Endothelial cell of umbilical vein (primary cell): ENCODE data around the gene CLEC4A. TPM values are rescaled to one million over a fixed set of nuclear protein-coding genes. Genes with fewer than 3 reads are reported as not detected.

Experiments used
- BruUV-seq: library from RNA; stranded (reverse); fragments of 400-500 nt; replicated peaks from 2 replicates; lab custom pipeline; 2021; lab: Mats Ljungman, UMichigan
- CTCF ChIA-PET: fragments of 300-600, 350-600 bp; sonication (Branson Sonifier 250); formaldehyde crosslinking; loops from one replicate; lab custom pipeline; 2021; ENCODE audit warnings: antibody characterized with exemption, inconsistent platforms; lab: Charles Lee
- POLR2A ChIA-PET: fragments of 300-600, 350-600 bp; sonication (Branson Sonifier 250); formaldehyde crosslinking; loops from one replicate; lab custom pipeline; 2021; ENCODE audit warnings: antibody characterized with exemption, inconsistent platforms; lab: Charles Lee
- DNase-seq: peaks from one replicate; pipeline ENCODE4 v3.0.0-alpha.2; 2011; ENCODE audit warnings: low read depth, low spot score
- FAIRE-seq: peaks from 2 replicates; lab custom pipeline; 2011; peaks lifted over from hg19 to GRCh38; lab: Jason Lieb, UNC
- H2AFZ ChIP-seq: 2 replicates; pipeline ENCODE4 v1.6.0; 2012; ENCODE audit warnings: low read depth, low read length, control low read depth, inconsistent platforms
- H3K27ac ChIP-seq: 2 replicates; pipeline ENCODE4 v1.5.1; 2011; ENCODE audit warnings: low read depth, mild to moderate bottlenecking, control low read depth, low read length, moderate library complexity; ENCODE audit not compliant: insufficient read depth
- H3K27me3 ChIP-seq, 2 experiments: 2 replicates each; pipeline versions ENCODE4 v1.6.0 to v1.6.1; 2011; ENCODE audit warnings: low read length in 2 of 2, mixed read lengths in 1 of 2; ENCODE audit not compliant: control insufficient read depth in 2 of 2, insufficient read depth in 2 of 2
- H3K36me3 ChIP-seq, 2 experiments: 2 replicates in 1 of 2; 3 replicates in 1 of 2; pipeline ENCODE4 v1.5.1; 2011; ENCODE audit warnings: low read length in 2 of 2, mild to moderate bottlenecking in 1 of 2, moderate library complexity in 1 of 2; ENCODE audit not compliant: control insufficient read depth in 2 of 2, insufficient read depth in 2 of 2; ENCODE audit errors: extremely low read depth in 1 of 2
- H3K4me1 ChIP-seq: 3 replicates; pipeline ENCODE4 v1.5.1; 2011; ENCODE audit warnings: mild to moderate bottlenecking, low read length; ENCODE audit not compliant: control insufficient read depth, insufficient read depth; ENCODE audit errors: extremely low read depth
- H3K4me2 ChIP-seq: 2 replicates; pipeline ENCODE4 v1.6.1; 2011; ENCODE audit warnings: low read length, control low read depth, mixed read lengths; ENCODE audit not compliant: insufficient read depth
- H3K4me3 ChIP-seq, 3 experiments: fragments of 200-600 bp in 1 of 3; sonication (generic), shearing (Covaris generic) in 1 of 3; replicated peaks in 1 of 3; 2 replicates each; pipeline ENCODE4 v1.5.1; 2011 to 2016; ENCODE audit warnings: control low read depth in 3 of 3, low read length in 3 of 3, mild to moderate bottlenecking in 2 of 3, inconsistent platforms in 1 of 3, low read depth in 1 of 3, moderate library complexity in 1 of 3; ENCODE audit not compliant: insufficient read depth in 1 of 3
- H3K79me2 ChIP-seq: 2 replicates; pipeline ENCODE4 v1.6.0; 2012; ENCODE audit warnings: low read length, inconsistent platforms; ENCODE audit not compliant: control insufficient read depth, insufficient read depth
- H3K9ac ChIP-seq: replicated peaks from 2 replicates; pipeline ENCODE3; 2011; ENCODE audit warnings: low read length, control low read depth; ENCODE audit not compliant: insufficient read depth; ENCODE audit errors: extremely low read depth
- H3K9me1 ChIP-seq: replicated peaks from 3 replicates; pipeline ENCODE4 v1.6.0; 2011; ENCODE audit warnings: mild to moderate bottlenecking, low read length; ENCODE audit not compliant: control insufficient read depth, insufficient read depth; ENCODE audit errors: extremely low read depth
- H3K9me3 ChIP-seq: replicated peaks from 2 replicates; pipeline ENCODE4 v1.5.1; 2012; ENCODE audit warnings: low read length, inconsistent platforms; ENCODE audit not compliant: control insufficient read depth, insufficient read depth
- H4K20me1 ChIP-seq: replicated peaks from 2 replicates; pipeline ENCODE3; 2011; ENCODE audit warnings: mild to moderate bottlenecking, low read length; ENCODE audit not compliant: control insufficient read depth, insufficient read depth; ENCODE audit errors: extremely low read depth
- EZH2 ChIP-seq: IDR thresholded peaks from 2 replicates; pipeline ENCODE4 v1.6.1; 2012; ENCODE audit warnings: borderline replicate concordance, low read depth, mild to moderate bottlenecking, moderate library complexity, low read length, inconsistent platforms; ENCODE audit not compliant: severe bottlenecking
- FOS ChIP-seq: IDR thresholded peaks from 2 replicates; pipeline ENCODE4 v1.6.1; 2011; ENCODE audit warnings: mild to moderate bottlenecking, low read length, moderate library complexity, borderline replicate concordance; ENCODE audit not compliant: insufficient read depth
- GATA2 ChIP-seq: IDR thresholded peaks from 2 replicates; pipeline ENCODE4 v1.7.0; 2011; ENCODE audit warnings: low read depth, mild to moderate bottlenecking, moderate library complexity, mixed read lengths, low read length; ENCODE audit not compliant: insufficient read length, insufficient read depth
- JUN ChIP-seq: IDR thresholded peaks from 2 replicates; pipeline ENCODE4 v1.6.1; 2011; ENCODE audit warnings: borderline replicate concordance, low read depth; ENCODE audit not compliant: insufficient read length, insufficient read depth
- MYC ChIP-seq: IDR thresholded peaks from one replicate; pipeline ENCODE4 v1.6.1; 2011; ENCODE audit warnings: mild to moderate bottlenecking, low read depth, low read length
- POLR2A ChIP-seq: IDR thresholded peaks from 2 replicates; pipeline ENCODE4 v1.6.1; 2012; ENCODE audit warnings: low read depth, mild to moderate bottlenecking, control low read depth, low read length
- POLR2AphosphoS5 ChIP-seq: IDR thresholded peaks from 2 replicates; pipeline ENCODE4 v1.6.1; 2012; ENCODE audit warnings: low read depth, mild to moderate bottlenecking, control low read depth, low read length, moderate library complexity; ENCODE audit not compliant: insufficient read depth
- dilution Hi-C: fragments of 300-500 bp; cut with MboI; formaldehyde crosslinking; loops from one replicate; pipeline ENCODE4 v1.15.0; 2019; ENCODE audit warnings: low sequenced_read_pairs; ENCODE audit not compliant: extremely low pct_ligation_motif_present
- intact Hi-C: fragments of 100-400 bp; cut with micrococcal nuclease; formaldehyde crosslinking; loops from one replicate; pipeline ENCODE4 v1.10.0; 2022
- polyA plus RNA-seq, 4 experiments: library from polyadenylated mRNA; depleted of rRNA in 3 of 4; stranded (reverse) in 3 of 4; unstranded in 1 of 4; fragments of >200 nt; gene quantifications; 2 replicates each; pipeline versions ENCODE4 v1.2.1 to v1.2.3, GENCODE V29; 2011 to 2012; ENCODE audit warnings: missing spikeins in 1 of 4
- total RNA-seq: library from RNA; stranded (reverse); gene quantifications from 2 replicates; pipeline ENCODE4 v1.2.3, GENCODE V29; 2021
- TF ChIP-seq, protein P1 (sequence below): IDR thresholded peaks from 2 replicates; pipeline ENCODE4 v1.6.1; 2011; ENCODE audit not compliant: insufficient read depth, insufficient read length
- TF ChIP-seq, protein P2 (sequence below), 2 donors: IDR thresholded peaks; 1 replicate in 1 of 2; 2 replicates in 1 of 2; pipeline ENCODE4 v1.5.1; 2011; ENCODE audit warnings: low read length in 2 of 2, mild to moderate bottlenecking in 2 of 2, moderate library complexity in 2 of 2, control low read depth in 1 of 2, inconsistent platforms in 1 of 2, low read depth in 1 of 2; ENCODE audit not compliant: insufficient read depth in 1 of 2; ENCODE audit errors: extremely low read depth in 1 of 2

CLEC4A gene
- total and polyA plus RNA-seq, 2 donors (not counting 3 experiments of a cell fraction or from before 2014, with no cell fraction given) = 0.52 to 0.86 TPM

DNA sequence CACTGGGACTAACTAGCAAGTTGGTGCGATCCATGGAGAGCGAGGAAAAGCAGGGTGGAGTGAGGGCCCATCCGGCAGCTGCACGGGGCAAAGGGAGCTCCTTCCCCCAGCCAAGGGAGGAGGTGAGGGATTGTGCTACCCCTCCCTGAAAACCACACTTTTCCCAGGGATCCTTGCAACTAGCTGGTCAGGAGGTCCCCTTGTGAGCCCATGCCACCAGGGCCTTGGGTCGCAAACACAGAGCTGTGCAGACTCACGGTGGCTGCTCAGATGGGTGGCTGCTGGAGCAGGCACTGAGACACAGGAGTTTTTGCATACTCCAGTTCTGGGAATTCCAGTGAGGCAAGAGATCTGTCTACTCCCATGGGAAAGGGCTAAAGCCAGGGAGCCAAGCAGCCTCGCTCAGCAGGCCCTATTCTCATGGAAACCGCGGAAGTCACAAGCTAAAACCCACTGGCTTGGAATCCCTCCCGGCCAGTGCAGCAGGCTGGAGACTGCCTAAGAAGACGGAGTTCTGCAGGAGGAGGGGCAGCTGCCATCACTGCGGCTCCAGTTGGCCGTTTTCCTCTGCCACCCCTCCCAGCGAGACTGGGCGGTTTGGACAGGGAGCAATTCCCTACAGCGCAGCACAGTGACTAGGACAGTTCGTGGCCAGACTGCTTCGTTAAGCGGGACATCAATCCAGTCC lies 22.5 kb downstream of the CLEC4A start:
- DNase-seq = no peak
- H3K9me3 ChIP-seq = no peaks in the 10 kb centered on the region

More for the DNA sequence above, 22.5 kb downstream of the CLEC4A start:
- intact Hi-C loops (no loop called here), dilution Hi-C loops (no loop called here)
- peaks cover 0 to 10% of the 10 kb centered on the region in 2 experiments for H3K27me3 ChIP-seq
- H3K27ac ChIP-seq = no peak overlapping the region
- no peaks in the 10 kb centered on the region for H3K36me3 ChIP-seq
- CTCF ChIA-PET = interaction anchor here (1.2 kb wide), 1 partner anchor 11 kb away, joined by 5 read pairs; the partner anchor contains the start of gene ZNF705A
- no peaks in the 10 kb centered on the region for H3K79me2 ChIP-seq
- FAIRE-seq = no peak
- H3K9ac ChIP-seq = no peak overlapping the region
- H3K4me2 ChIP-seq = no peak overlapping the region
- H2AFZ ChIP-seq = no peak overlapping the region
- H3K4me3 ChIP-seq = no peak overlapping the region
- BruUV-seq = no TSS peak
- H3K4me1 ChIP-seq = no peaks in the 10 kb centered on the region
- POLR2A ChIA-PET = no interaction called here
- H4K20me1 ChIP-seq = no peaks in the 10 kb centered on the region
- TF ChIP-seq POLR2A (no peak), POLR2AphosphoS5 (no peak), GATA2 (no peak), EZH2 (no peak), JUN (no peak), FOS (no peak), MYC (no peak)
- TF ChIP-seq, protein P1, sequence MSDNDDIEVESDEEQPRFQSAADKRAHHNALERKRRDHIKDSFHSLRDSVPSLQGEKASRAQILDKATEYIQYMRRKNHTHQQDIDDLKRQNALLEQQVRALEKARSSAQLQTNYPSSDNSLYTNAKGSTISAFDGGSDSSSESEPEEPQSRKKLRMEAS = no peak
- TF ChIP-seq, protein P2, sequence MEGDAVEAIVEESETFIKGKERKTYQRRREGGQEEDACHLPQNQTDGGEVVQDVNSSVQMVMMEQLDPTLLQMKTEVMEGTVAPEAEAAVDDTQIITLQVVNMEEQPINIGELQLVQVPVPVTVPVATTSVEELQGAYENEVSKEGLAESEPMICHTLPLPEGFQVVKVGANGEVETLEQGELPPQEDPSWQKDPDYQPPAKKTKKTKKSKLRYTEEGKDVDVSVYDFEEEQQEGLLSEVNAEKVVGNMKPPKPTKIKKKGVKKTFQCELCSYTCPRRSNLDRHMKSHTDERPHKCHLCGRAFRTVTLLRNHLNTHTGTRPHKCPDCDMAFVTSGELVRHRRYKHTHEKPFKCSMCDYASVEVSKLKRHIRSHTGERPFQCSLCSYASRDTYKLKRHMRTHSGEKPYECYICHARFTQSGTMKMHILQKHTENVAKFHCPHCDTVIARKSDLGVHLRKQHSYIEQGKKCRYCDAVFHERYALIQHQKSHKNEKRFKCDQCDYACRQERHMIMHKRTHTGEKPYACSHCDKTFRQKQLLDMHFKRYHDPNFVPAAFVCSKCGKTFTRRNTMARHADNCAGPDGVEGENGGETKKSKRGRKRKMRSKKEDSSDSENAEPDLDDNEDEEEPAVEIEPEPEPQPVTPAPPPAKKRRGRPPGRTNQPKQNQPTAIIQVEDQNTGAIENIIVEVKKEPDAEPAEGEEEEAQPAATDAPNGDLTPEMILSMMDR (IDR thresholded peaks at IDR 0.05; ENCODE audit: extremely low read depth in 1 of 2, insufficient read depth in 1 of 2, low read depth in 1 of 2, low read length in 2 of 2) = no peak
- no peaks in the 10 kb centered on the region for H3K9me1 ChIP-seq
